Calu3 (cell line): ENCODE measurements around the gene GMPPA. TPM values are rescaled to one million over a fixed set of nuclear protein-coding genes. Genes with fewer than 3 reads are reported as not detected.

Experiments
- BruUV-seq: library from RNA; stranded (reverse); fragments of 400-500 nt; replicated peaks from 2 replicates; lab custom pipeline; 2021; lab: Mats Ljungman, UMichigan
- CTCF ChIA-PET: fragments of 300-600 bp; sonication (Branson Sonifier 250); formaldehyde crosslinking; loops from one replicate; lab custom pipeline; 2022; ENCODE audit warnings: antibody characterized with exemption; lab: Charles Lee
- DNase-seq: peaks from one replicate; pipeline ENCODE4 v3.0.0; 2022
- H3K27ac Mint-ChIP-seq: one replicate; pipeline ENCODE4 v1.8.0; 2022; ENCODE audit warnings: mixed read lengths; ENCODE audit not compliant: unreplicated experiment
- H3K27me3 Mint-ChIP-seq: one replicate; pipeline ENCODE4 v1.8.0; 2022; ENCODE audit warnings: mixed read lengths; ENCODE audit not compliant: unreplicated experiment
- H3K36me3 Mint-ChIP-seq: one replicate; pipeline ENCODE4 v1.8.0; 2022; ENCODE audit warnings: mild to moderate bottlenecking, moderate library complexity, mixed read lengths; ENCODE audit not compliant: insufficient read depth, unreplicated experiment
- H3K4me1 Mint-ChIP-seq: one replicate; pipeline ENCODE4 v1.8.0; 2022; ENCODE audit warnings: mild to moderate bottlenecking, low read depth, mixed read lengths; ENCODE audit not compliant: unreplicated experiment
- H3K4me3 Mint-ChIP-seq: one replicate; pipeline ENCODE4 v1.8.0; 2022; ENCODE audit warnings: mild to moderate bottlenecking, low read depth, moderate library complexity, mixed read lengths; ENCODE audit not compliant: unreplicated experiment
- H3K9me3 Mint-ChIP-seq: one replicate; pipeline ENCODE4 v1.8.0; 2022; ENCODE audit warnings: low read depth, mixed read lengths; ENCODE audit not compliant: unreplicated experiment
- intact Hi-C: fragments of 100-400 bp; cut with micrococcal nuclease; formaldehyde crosslinking; loops from one replicate; pipeline ENCODE4 v1.10.0; 2022; ENCODE audit not compliant: unreplicated experiment
- total RNA-seq: library from RNA; stranded (reverse); gene quantifications from 2 replicates; pipeline ENCODE4 v1.2.3, GENCODE V29; 2022
- TF ChIP-seq, protein P1 (sequence below): fragments of 200-600 bp; IDR thresholded peaks from one replicate; pipeline ENCODE4 v1.8.0; 2022; ENCODE audit warnings: antibody characterized with exemption; ENCODE audit not compliant: unreplicated experiment

Gene GMPPA
- total RNA-seq, 1 experiment from 2014 or later, result 53.0 TPM

DNA sequence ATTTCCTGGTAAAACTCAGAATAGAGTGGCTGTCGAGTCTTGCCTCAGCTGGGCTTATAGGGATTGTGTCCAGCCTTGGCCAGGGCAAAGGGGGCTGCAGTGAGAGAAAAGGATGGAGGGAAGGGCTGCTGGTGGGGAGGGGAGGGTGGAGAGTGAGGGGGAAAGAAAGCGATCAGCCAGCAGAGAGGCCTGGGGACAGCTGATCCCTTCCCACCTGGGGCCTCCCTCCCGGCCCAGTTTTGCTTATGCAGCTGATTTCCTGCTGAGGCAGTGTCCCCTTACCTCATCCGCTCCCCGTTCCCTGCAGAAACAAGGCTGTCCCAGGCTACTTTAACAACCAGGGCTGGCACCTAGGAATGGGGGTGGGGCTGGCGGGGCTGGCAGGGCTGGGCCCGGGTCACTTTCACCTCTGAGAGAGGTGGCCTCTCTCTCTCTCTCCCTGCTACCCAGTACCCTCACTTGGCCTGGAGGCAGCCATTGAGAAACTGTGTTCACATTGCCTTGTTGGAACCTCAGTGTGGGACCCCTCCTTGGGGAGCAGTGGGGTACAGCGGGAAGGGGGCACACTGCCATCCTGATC, 12.2 kb upstream of the GMPPA start:
- Mint-ChIP-seq H3K36me3 (no peaks in the 10 kb centered on the region), H3K9me3 (no peaks in the 10 kb centered on the region), H3K4me3 (no peak overlapping the region), H3K27ac (no peak overlapping the region), H3K27me3 (peaks cover 69% of the 10 kb centered on the region), H3K4me1 (no peaks in the 10 kb centered on the region)
- DNase-seq, result no peak
- intact Hi-C loops, result no loop called here
- CTCF ChIA-PET, result interaction anchor here (0.5 to 4.3 kb wide), 6 partner anchors 9 to 90 kb away, joined by 3 to 15 read pairs (median 3); partner anchors contain the start of gene GMPPA
- TF ChIP-seq, protein P1, sequence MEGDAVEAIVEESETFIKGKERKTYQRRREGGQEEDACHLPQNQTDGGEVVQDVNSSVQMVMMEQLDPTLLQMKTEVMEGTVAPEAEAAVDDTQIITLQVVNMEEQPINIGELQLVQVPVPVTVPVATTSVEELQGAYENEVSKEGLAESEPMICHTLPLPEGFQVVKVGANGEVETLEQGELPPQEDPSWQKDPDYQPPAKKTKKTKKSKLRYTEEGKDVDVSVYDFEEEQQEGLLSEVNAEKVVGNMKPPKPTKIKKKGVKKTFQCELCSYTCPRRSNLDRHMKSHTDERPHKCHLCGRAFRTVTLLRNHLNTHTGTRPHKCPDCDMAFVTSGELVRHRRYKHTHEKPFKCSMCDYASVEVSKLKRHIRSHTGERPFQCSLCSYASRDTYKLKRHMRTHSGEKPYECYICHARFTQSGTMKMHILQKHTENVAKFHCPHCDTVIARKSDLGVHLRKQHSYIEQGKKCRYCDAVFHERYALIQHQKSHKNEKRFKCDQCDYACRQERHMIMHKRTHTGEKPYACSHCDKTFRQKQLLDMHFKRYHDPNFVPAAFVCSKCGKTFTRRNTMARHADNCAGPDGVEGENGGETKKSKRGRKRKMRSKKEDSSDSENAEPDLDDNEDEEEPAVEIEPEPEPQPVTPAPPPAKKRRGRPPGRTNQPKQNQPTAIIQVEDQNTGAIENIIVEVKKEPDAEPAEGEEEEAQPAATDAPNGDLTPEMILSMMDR, result no peak
- BruUV-seq, result no TSS peak

DNA sequence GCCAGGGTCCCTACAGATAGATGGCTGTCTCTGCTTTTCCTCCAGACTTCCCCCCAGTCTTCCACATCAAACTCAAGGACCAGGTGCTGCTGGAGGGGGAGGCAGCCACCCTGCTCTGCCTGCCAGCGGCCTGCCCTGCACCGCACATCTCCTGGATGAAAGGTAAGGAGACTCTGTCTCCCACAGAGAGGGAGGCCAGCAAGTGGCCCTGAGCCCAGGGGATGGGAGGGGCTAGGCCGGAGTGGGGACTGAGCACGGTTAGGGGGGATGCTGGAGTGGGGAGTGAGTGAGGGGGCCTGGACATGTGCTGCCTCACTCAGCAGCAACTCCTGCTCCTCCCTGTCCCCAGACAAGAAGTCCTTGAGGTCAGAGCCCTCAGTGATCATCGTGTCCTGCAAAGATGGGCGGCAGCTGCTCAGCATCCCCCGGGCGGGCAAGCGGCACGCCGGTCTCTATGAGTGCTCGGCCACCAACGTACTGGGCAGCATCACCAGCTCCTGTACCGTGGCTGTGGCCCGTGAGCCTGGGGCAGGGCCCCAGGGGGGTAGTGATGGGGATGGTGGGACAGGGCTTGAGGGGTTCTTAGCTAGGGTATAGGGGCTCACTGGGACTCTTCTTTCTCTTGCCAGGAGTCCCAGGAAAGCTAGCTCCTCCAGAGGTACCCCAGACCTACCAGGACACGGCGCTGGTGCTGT, 10.4 kb upstream of the GMPPA start:
- no peak overlapping the region for H3K27ac Mint-ChIP-seq
- no peak for DNase-seq
- H3K4me3 Mint-ChIP-seq, result no peak overlapping the region
- H3K9me3 Mint-ChIP-seq, result no peaks in the 10 kb centered on the region
- H3K27me3 Mint-ChIP-seq, result peaks cover 69% of the 10 kb centered on the region
- CTCF ChIA-PET, result interaction anchor here (0.6 kb wide), 1 partner anchor 61 kb away, joined by 5 read pairs; no protein-coding TSS in a partner anchor
- no peaks in the 10 kb centered on the region for H3K36me3 Mint-ChIP-seq
- TF ChIP-seq, protein P1, result no peak
- intact Hi-C loops, result no loop called here
- BruUV-seq, result no TSS peak
- H3K4me1 Mint-ChIP-seq, result no peaks in the 10 kb centered on the region

DNA sequence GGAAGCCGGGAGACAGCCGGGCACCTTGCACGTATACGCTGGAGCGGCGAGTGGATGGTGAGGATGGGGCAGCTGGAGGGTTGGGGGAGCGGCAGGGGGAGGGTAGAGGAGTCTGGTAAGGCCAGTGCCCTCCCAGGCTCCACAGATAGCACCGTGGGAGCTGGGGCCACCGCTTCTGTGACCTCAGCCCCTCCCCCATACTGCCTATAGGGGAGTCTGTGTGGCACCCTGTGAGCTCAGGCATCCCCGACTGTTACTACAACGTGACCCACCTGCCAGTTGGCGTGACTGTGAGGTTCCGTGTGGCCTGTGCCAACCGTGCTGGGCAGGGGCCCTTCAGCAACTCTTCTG, 9.9 kb upstream of the GMPPA start:
- no peak for DNase-seq
- TF ChIP-seq, protein P1, result no peak
- intact Hi-C loops, result no loop called here
- no TSS peak for BruUV-seq
- no peak overlapping the region for H3K27ac Mint-ChIP-seq
- H3K36me3 Mint-ChIP-seq, result no peaks in the 10 kb centered on the region
- peaks cover 69% of the 10 kb centered on the region for H3K27me3 Mint-ChIP-seq
- H3K9me3 Mint-ChIP-seq, result no peaks in the 10 kb centered on the region
- H3K4me1 Mint-ChIP-seq, result no peaks in the 10 kb centered on the region
- CTCF ChIA-PET, result interaction anchor here (0.6 kb wide), 1 partner anchor 61 kb away, joined by 5 read pairs; no protein-coding TSS in a partner anchor
- H3K4me3 Mint-ChIP-seq, result no peak overlapping the region

DNA sequence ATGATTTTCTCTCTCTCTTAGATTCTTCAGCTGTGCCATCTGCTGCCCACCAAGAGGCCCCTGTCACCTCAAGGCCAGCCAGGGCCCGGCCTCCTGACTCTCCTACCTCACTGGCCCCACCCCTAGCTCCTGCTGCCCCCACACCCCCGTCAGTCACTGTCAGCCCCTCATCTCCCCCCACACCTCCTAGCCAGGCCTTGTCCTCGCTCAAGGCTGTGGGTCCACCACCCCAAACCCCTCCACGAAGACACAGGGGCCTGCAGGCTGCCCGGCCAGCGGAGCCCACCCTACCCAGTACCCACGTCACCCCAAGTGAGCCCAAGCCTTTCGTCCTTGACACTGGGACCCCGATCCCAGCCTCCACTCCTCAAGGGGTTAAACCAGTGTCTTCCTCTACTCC, 9.4 kb upstream of the GMPPA start:
- H3K4me3 Mint-ChIP-seq, result no peak overlapping the region
- H3K9me3 Mint-ChIP-seq, result no peaks in the 10 kb centered on the region
- H3K36me3 Mint-ChIP-seq, result no peaks in the 10 kb centered on the region
- peaks cover 69% of the 10 kb centered on the region for H3K27me3 Mint-ChIP-seq
- H3K27ac Mint-ChIP-seq, result no peak overlapping the region
- TF ChIP-seq, protein P1, result no peak
- CTCF ChIA-PET, result no interaction called here
- intact Hi-C loops, result no loop called here
- H3K4me1 Mint-ChIP-seq, result no peaks in the 10 kb centered on the region
- DNase-seq, result no peak
- BruUV-seq, result no TSS peak
